IMR-90 (cell line): Measurements from ENCODE around the gene SNX33. TPM values are rescaled to one million over a fixed set of nuclear protein-coding genes. Genes with fewer than 3 reads are reported as not detected.

Experiments used
- ATAC-seq: fragments of 200-7000 bp; cut with Tn5 transposase; 2 replicates; pipeline ENCODE4 v1.9.1; 2020; ENCODE audit warnings: low read depth, mild to moderate bottlenecking, moderate library complexity
- BruUV-seq: library from RNA; stranded (reverse); fragments of 400-500 nt; replicated peaks from 2 replicates; lab custom pipeline; 2021; lab: Mats Ljungman, UMichigan
- CTCF ChIA-PET: fragments of 300-600 bp; formaldehyde crosslinking; extraction: SDS; loops from one replicate; lab custom pipeline; 2021; ENCODE audit warnings: antibody characterized with exemption; lab: Yijun Ruan, JAX
- POLR2A ChIA-PET: fragments of 300-600 bp; sonication (Branson Sonifier 250); formaldehyde crosslinking; loops from one replicate; lab custom pipeline; 2022; ENCODE audit warnings: antibody characterized with exemption; ENCODE audit not compliant: unreplicated experiment; lab: Charles Lee
- DNase-seq: peaks from one replicate; pipeline ENCODE4 v3.0.0; 2013
- H2AFZ ChIP-seq: replicated peaks from 2 replicates; pipeline ENCODE3; 2013; ENCODE audit warnings: low read length, mild to moderate bottlenecking; ENCODE audit not compliant: poor library complexity
- H2AK5ac ChIP-seq: 2 replicates; pipeline ENCODE4 v1.6.1; 2013; ENCODE audit warnings: low read depth, low read length, inconsistent platforms
- H2AK9ac ChIP-seq: replicated peaks from 2 replicates; pipeline ENCODE3; 2013; ENCODE audit warnings: mild to moderate bottlenecking, low read depth, low read length, moderate library complexity; ENCODE audit not compliant: poor library complexity
- H2BK120ac ChIP-seq: 2 replicates; pipeline ENCODE4 v1.6.1; 2013; ENCODE audit warnings: low read depth, low read length, inconsistent platforms
- H2BK15ac ChIP-seq: 3 replicates; pipeline ENCODE4 v1.6.1; 2013; ENCODE audit warnings: low read depth, low read length, inconsistent platforms
- H2BK20ac ChIP-seq: 2 replicates; pipeline ENCODE4 v1.6.1; 2013; ENCODE audit warnings: low read depth, mild to moderate bottlenecking, inconsistent platforms, low read length, moderate library complexity
- H2BK5ac ChIP-seq: 2 replicates; pipeline ENCODE4 v1.6.1; 2013; ENCODE audit warnings: mild to moderate bottlenecking, low read depth, low read length, inconsistent platforms; ENCODE audit not compliant: poor library complexity, severe bottlenecking
- H3K14ac ChIP-seq: replicated peaks from 2 replicates; pipeline ENCODE4 v1.6.1; 2013; ENCODE audit warnings: low read depth, low read length, inconsistent platforms
- H3K18ac ChIP-seq: 2 replicates; pipeline ENCODE4 v1.6.1; 2013; ENCODE audit warnings: low read depth, low read length, control low read depth
- H3K23ac ChIP-seq: 2 replicates; pipeline ENCODE4 v1.6.1; 2013; ENCODE audit warnings: low read depth, low read length, inconsistent platforms
- H3K27ac ChIP-seq: 2 replicates; pipeline ENCODE4 v1.5.1; 2013; ENCODE audit warnings: mild to moderate bottlenecking, control low read depth, low read length; ENCODE audit not compliant: insufficient read depth
- H3K27me3 ChIP-seq: 2 replicates; pipeline ENCODE4 v1.6.1; 2013; ENCODE audit warnings: low read length; ENCODE audit not compliant: control insufficient read depth, insufficient read depth
- H3K36me3 ChIP-seq: 2 replicates; pipeline ENCODE4 v1.6.1; 2013; ENCODE audit warnings: low read length, mixed read lengths; ENCODE audit not compliant: control insufficient read depth, insufficient read depth
- H3K4ac ChIP-seq: 2 replicates; pipeline ENCODE4 v1.6.1; 2013; ENCODE audit warnings: low read depth, low read length, inconsistent platforms
- H3K4me1 ChIP-seq: 2 replicates; pipeline ENCODE4 v1.6.1; 2013; ENCODE audit warnings: low read length, mixed read lengths; ENCODE audit not compliant: control insufficient read depth, insufficient read depth
- H3K4me2 ChIP-seq: 2 replicates; pipeline ENCODE4 v1.6.1; 2013; ENCODE audit warnings: low read depth, mild to moderate bottlenecking, control low read depth, low read length, moderate library complexity
- H3K4me3 ChIP-seq: 2 replicates; pipeline ENCODE4 v1.5.1; 2013; ENCODE audit warnings: low read depth, mild to moderate bottlenecking, control low read depth, low read length, moderate library complexity; ENCODE audit not compliant: insufficient read depth
- H3K56ac ChIP-seq: 2 replicates; pipeline ENCODE4 v1.6.1; 2013; ENCODE audit warnings: low read length, inconsistent platforms; ENCODE audit not compliant: insufficient read depth; ENCODE audit errors: extremely low read depth
- H3K79me1 ChIP-seq, 2 experiments: 2 replicates each; pipeline ENCODE4 v1.6.1; 2013; ENCODE audit warnings: low read length in 2 of 2, inconsistent platforms in 1 of 2, low read depth in 1 of 2
- H3K9ac ChIP-seq: 2 replicates; pipeline ENCODE4 v1.6.1; 2013; ENCODE audit warnings: low read depth, low read length, control low read depth
- H3K9me1 ChIP-seq: 2 replicates; pipeline ENCODE4 v1.6.1; 2013; ENCODE audit warnings: low read length, inconsistent platforms; ENCODE audit not compliant: insufficient read depth
- H3K9me3 ChIP-seq: 2 replicates; pipeline ENCODE4 v1.6.1; 2013; ENCODE audit warnings: low read length; ENCODE audit not compliant: control insufficient read depth, insufficient read depth
- H4K20me1 ChIP-seq: 2 replicates; pipeline ENCODE4 v1.6.1; 2013; ENCODE audit warnings: low read length, inconsistent platforms; ENCODE audit not compliant: insufficient read depth
- H4K5ac ChIP-seq: 2 replicates; pipeline ENCODE4 v1.6.1; 2013; ENCODE audit warnings: mild to moderate bottlenecking, low read depth, low read length, control low read depth
- H4K8ac ChIP-seq, 2 experiments: 2 replicates each; pipeline ENCODE4 v1.6.1; 2013; ENCODE audit warnings: low read depth in 2 of 2, low read length in 2 of 2, control low read depth in 1 of 2, inconsistent platforms in 1 of 2
- H4K91ac ChIP-seq: 2 replicates; pipeline ENCODE4 v1.6.1; 2013; ENCODE audit warnings: low read depth, low read length, inconsistent platforms; ENCODE audit not compliant: insufficient read depth
- BHLHE40 ChIP-seq: fragments of 150-350 bp; IDR thresholded peaks from 2 replicates; pipeline ENCODE4 v1.6.1; 2016; ENCODE audit warnings: mild to moderate bottlenecking, low read depth, low read length
- CEBPB ChIP-seq: IDR thresholded peaks from 2 replicates; pipeline ENCODE4 v1.6.1; 2012; ENCODE audit warnings: low read depth, low read length, improper control_type of control experiment
- CHD1 ChIP-seq: IDR thresholded peaks from 2 replicates; pipeline ENCODE4 v1.6.1; 2012; ENCODE audit warnings: low read depth, low read length, improper control_type of control experiment
- CTCF ChIP-seq: conservative IDR thresholded peaks from 2 replicates; pipeline ENCODE4 v1.5.1; 2012; ENCODE audit warnings: mild to moderate bottlenecking, low read depth, low read length, improper control_type of control experiment
- ELK1 ChIP-seq: fragments of 150-350 bp; IDR thresholded peaks from 2 replicates; pipeline ENCODE4 v1.6.1; 2016; ENCODE audit warnings: low read depth, mild to moderate bottlenecking, low read length, moderate library complexity, borderline replicate concordance
- FOS ChIP-seq: fragments of 150-350 bp; IDR thresholded peaks from 2 replicates; pipeline ENCODE4 v1.6.1; 2016; ENCODE audit warnings: low read depth, low read length
- MAFK ChIP-seq: IDR thresholded peaks from 2 replicates; pipeline ENCODE4 v1.6.1; 2012; ENCODE audit warnings: low read depth, low read length, improper control_type of control experiment
- MAZ ChIP-seq: IDR thresholded peaks from 2 replicates; pipeline ENCODE4 v1.6.1; 2012; ENCODE audit warnings: low read depth, mild to moderate bottlenecking, low read length, improper control_type of control experiment, moderate library complexity, borderline replicate concordance
- MXI1 ChIP-seq: IDR thresholded peaks from 2 replicates; pipeline ENCODE4 v1.6.1; 2012; ENCODE audit warnings: low read depth, mild to moderate bottlenecking, low read length, moderate library complexity, borderline replicate concordance
- NFE2L2 ChIP-seq: fragments of 150-350 bp; IDR thresholded peaks from 2 replicates; pipeline ENCODE4 v1.6.1; 2016; ENCODE audit warnings: low read depth, mild to moderate bottlenecking, low read length
- RAD21 ChIP-seq: IDR thresholded peaks from 2 replicates; pipeline ENCODE4 v1.6.1; 2012; ENCODE audit warnings: low read length, improper control_type of control experiment
- RCOR1 ChIP-seq: IDR thresholded peaks from 2 replicates; pipeline ENCODE4 v1.6.1; 2012; ENCODE audit warnings: mild to moderate bottlenecking, low read length, improper control_type of control experiment; ENCODE audit not compliant: insufficient replicate concordance
- RFX5 ChIP-seq: IDR thresholded peaks from 2 replicates; pipeline ENCODE4 v1.8.0; 2012; ENCODE audit warnings: low read depth, mild to moderate bottlenecking, low read length, moderate library complexity
- SMC3 ChIP-seq: fragments of 150-350 bp; IDR thresholded peaks from 2 replicates; pipeline ENCODE4 v1.6.1; 2016; ENCODE audit warnings: low read depth, mild to moderate bottlenecking, antibody characterized with exemption, low read length, moderate library complexity
- WGBS, 2 experiments: methylation state at CpG; one replicate each; pipeline versions ENCODE4 v1.1.5 to v1.1.7; 2013; ENCODE audit warnings: missing lambda C conversion rate in 2 of 2; ENCODE audit not compliant: insufficient read length in 1 of 2; ENCODE audit errors: extremely low coverage in 2 of 2; 5-methylcytosine and 5-hydroxymethylcytosine counted together
- dilution Hi-C: fragments of 300-500 bp; cut with HindIII; formaldehyde crosslinking; loops from one replicate; pipeline ENCODE4 v1.14.3; 2018; ENCODE audit warnings: low sequenced_read_pairs; ENCODE audit not compliant: unreplicated experiment
- in situ Hi-C: fragments of 300-500 bp; cut with MboI; formaldehyde crosslinking; loops from 3 replicates; pipeline ENCODE4 v1.14.3; 2019; ENCODE audit warnings: low sequenced_read_pairs, inconsistent platforms, mixed read lengths
- intact Hi-C: fragments of 100-400 bp; cut with micrococcal nuclease; formaldehyde crosslinking; loops from 2 replicates; pipeline ENCODE4 v1.10.0; 2022
- polyA plus RNA-seq, 3 experiments: library from polyadenylated mRNA; depleted of rRNA; stranded (reverse); fragments of >200 nt; gene quantifications; 2 replicates each; pipeline ENCODE4 v1.2.3, GENCODE V29; 2012; ENCODE audit warnings: low replicate concordance in 1 of 3
- total RNA-seq: library from RNA; depleted of rRNA; stranded (reverse); fragments of >200 nt; gene quantifications from 2 replicates; pipeline ENCODE4 v1.2.3, GENCODE V29; 2012

The SNX33 gene
- total and polyA plus RNA-seq, 2 of the 4 experiments (the other 2 are of a cell fraction): 12.7 to 14.6 TPM

- Histone ChIP-seq H3K4me3 (no peak overlapping the region), H2BK120ac (peak overlapping the region; percentile 94), H3K23ac (peak overlapping the region; percentile 94), H3K9me3 (no peaks in the 10 kb centered on the region), H3K14ac (peak overlapping the region; percentile 97), H4K5ac (peak overlapping the region; percentile 89), H3K79me1 (peaks cover 18 to 91% of the 10 kb centered on the region in 2 experiments), H2BK15ac (peak overlapping the region; percentile 92; the same call in 2 of the 3 replicates), H2AK9ac (peak overlapping the region; percentile 97), H3K36me3 (peaks cover 35% of the 10 kb centered on the region), H4K8ac (peak overlapping the region; percentile 88 to 89), H3K56ac (peak overlapping the region; percentile 71), H3K4ac (peak overlapping the region; percentile 98), H2AK5ac (peak overlapping the region; percentile 96), H3K18ac (peak overlapping the region; percentile 68), H2AFZ (peak overlapping the region; percentile 37), H3K4me1 (peaks cover 24% of the 10 kb centered on the region), H4K20me1 (peaks cover 25% of the 10 kb centered on the region), H3K9ac (peak overlapping the region; percentile 44), H3K27ac (peak overlapping the region; percentile 86), H3K4me2 (peak overlapping the region; percentile 27), H2BK5ac (peak overlapping the region; percentile 95), H3K9me1 (peaks cover 31% of the 10 kb centered on the region), H2BK20ac (peak overlapping the region; percentile 83), H3K27me3 (no peaks in the 10 kb centered on the region), H4K91ac (peak overlapping the region; percentile 97)
- no CpG with 5 or more reads among the region's 3 CpGs for WGBS, 2 experiments
- TF ChIP-seq BHLHE40 (no peak), RCOR1 (no peak), FOS (no peak), SMC3 (no peak), RFX5 (no peak), NFE2L2 (no peak), RAD21 (no peak), MXI1 (no peak), ELK1 (no peak), CHD1 (no peak), MAZ (no peak), CEBPB (no peak), MAFK (no peak), CTCF (no peak)
- intact Hi-C loops (loop anchor here (1.0 to 2.0 kb wide), 2 partner anchors 13 to 23 kb away; no protein-coding TSS in a partner anchor), dilution Hi-C loops (no loop called here), in situ Hi-C loops (loop anchor here (10.0 kb wide), 1 partner anchor 63 kb away; a partner anchor contains a TSS)
- no TSS peak for BruUV-seq
- ATAC-seq: no peak
- POLR2A ChIA-PET: interaction anchor here (0.6 to 1.0 kb wide), 3 partner anchors 11 to 14 kb away, joined by 3 read pairs; partner anchors contain the start of gene SNX33
- CTCF ChIA-PET: interaction anchor here (1.0 kb wide), 1 partner anchor 205 kb away, joined by 3 read pairs; no protein-coding TSS in a partner anchor
- no peak for DNase-seq
Observed at GRCh38 chr15:75661756-75662140, 14.0 kb downstream of the SNX33 start.
